ENCODE data around the gene APOA5. TPM values are rescaled to one million over a fixed set of nuclear protein-coding genes. Genes with fewer than 3 reads are reported as not detected.

Gene APOA5
- total RNA-seq, 4 donors from 2014 or later, result 1.0 to 2.9 TPM; not detected in 2

GRCh38 chr11:116822575-116822974 lies 30.9 kb upstream of the APOA5 start:
- Histone ChIP-seq H3K36me3 (no peaks in the 10 kb centered on the region), H3K4me1 (no peaks in the 10 kb centered on the region), H3K27me3 (no peaks in the 10 kb centered on the region), H3K27ac (peak overlapping the region in 1 of 4 donors; percentile 60), H3K4me3 (no peak overlapping the region), H3K9me3 (no peaks in the 10 kb centered on the region)
- intact Hi-C loops (cut with DNase I; ENCODE audit: low total_unique reads) (no loop called here), in situ Hi-C loops (cut with MboI; ENCODE audit: low sequenced_read_pairs in 4 of 4) (no loop called here)
- DNase-seq (peak in 1 of 2 donors; percentile 55), ATAC-seq (peak; percentile 60 to 85)
- no peak for TF ChIP-seq POLR2A (IDR thresholded peaks at IDR 0.05)
- TF ChIP-seq, protein P1, sequence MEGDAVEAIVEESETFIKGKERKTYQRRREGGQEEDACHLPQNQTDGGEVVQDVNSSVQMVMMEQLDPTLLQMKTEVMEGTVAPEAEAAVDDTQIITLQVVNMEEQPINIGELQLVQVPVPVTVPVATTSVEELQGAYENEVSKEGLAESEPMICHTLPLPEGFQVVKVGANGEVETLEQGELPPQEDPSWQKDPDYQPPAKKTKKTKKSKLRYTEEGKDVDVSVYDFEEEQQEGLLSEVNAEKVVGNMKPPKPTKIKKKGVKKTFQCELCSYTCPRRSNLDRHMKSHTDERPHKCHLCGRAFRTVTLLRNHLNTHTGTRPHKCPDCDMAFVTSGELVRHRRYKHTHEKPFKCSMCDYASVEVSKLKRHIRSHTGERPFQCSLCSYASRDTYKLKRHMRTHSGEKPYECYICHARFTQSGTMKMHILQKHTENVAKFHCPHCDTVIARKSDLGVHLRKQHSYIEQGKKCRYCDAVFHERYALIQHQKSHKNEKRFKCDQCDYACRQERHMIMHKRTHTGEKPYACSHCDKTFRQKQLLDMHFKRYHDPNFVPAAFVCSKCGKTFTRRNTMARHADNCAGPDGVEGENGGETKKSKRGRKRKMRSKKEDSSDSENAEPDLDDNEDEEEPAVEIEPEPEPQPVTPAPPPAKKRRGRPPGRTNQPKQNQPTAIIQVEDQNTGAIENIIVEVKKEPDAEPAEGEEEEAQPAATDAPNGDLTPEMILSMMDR (IDR thresholded peaks at IDR 0.05 in 4 of 5, conservative IDR thresholded peaks at IDR 0.05 in 1 of 5), result no peak

DNA sequence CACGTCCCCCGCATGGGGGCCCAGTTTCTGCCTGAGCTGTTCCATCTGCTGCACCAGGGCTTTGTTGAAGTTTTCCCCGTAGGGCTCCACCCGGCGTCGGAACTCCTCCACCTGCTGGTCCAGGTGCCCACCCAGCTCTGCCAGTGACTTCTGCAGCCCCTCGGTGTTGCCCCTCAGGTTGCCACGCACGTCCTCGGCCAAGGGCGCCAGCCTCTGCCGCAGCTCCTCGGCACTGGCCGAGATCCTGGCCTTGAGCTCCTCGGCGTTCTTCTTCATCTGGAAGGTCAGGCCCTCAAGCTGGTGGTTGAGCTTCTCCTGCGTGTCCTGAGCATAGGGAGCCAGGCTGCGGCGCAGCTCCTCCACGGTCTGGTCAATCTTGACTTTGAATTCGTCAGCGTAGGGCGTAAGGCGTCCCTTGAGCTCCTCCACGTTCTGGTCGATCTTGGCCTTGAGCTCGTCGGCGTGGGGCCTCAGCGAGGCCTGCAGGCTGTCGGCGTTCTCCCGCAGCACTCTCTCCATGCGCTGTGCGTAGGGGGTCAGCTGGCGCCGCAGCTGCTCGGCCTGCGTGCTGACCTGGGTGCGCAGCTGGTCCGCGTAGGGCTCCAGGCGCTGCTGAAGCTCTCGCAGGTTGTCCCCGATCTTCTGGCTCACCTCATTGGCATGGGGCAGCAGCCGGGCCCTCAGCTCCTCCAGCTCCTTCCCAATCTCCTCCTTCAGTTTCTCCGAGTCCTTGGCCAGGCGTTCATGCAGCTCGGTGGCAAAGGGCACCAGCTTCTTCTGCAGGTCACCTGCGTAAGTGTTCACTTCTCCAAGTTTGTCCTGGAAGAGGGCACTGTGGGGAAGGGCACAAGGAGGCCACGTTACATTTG lies 29.6 kb upstream of the APOA5 start:
- DNase-seq, result no peak
- H3K27me3 ChIP-seq, result no peaks in the 10 kb centered on the region
- in situ Hi-C loops (cut with MboI; ENCODE audit: low sequenced_read_pairs in 4 of 4), result no loop called here

DNA sequence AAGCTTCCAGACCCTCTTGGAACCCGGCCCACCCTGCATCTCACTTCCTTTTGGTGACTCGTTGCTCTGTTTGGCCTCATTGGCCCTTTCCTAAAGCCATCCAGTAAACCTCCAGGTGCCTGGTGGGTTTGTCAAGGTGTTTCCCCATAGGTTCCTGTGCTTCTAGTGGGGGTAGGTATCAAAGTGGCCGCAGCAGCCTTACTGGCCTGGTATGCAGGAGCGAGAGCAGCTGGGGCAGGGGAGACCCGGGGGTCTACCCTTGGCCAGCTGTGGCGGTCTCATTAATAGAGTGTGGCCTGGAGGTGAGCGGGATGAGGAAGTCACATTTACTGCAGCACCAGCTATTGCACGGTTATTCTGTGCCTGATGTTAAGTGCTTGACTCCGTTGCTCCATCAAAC lies 27.4 kb upstream of the APOA5 start:
- Histone ChIP-seq H3K27ac (no peak overlapping the region), H3K4me3 (no peak overlapping the region), H3K36me3 (no peaks in the 10 kb centered on the region), H3K4me1 (peaks cover 0 to 12% of the 10 kb centered on the region in 2 donors), H3K27me3 (no peaks in the 10 kb centered on the region), H3K9me3 (no peaks in the 10 kb centered on the region)
- TF ChIP-seq POLR2A (IDR thresholded peaks at IDR 0.05), result no peak
- TF ChIP-seq, protein P1 (IDR thresholded peaks at IDR 0.05 in 4 of 5, conservative IDR thresholded peaks at IDR 0.05 in 1 of 5), result no peak
- DNase-seq (no peak), ATAC-seq (no peak)
- in situ Hi-C loops (cut with MboI; ENCODE audit: low sequenced_read_pairs in 4 of 4) (no loop called here), intact Hi-C loops (cut with DNase I; ENCODE audit: low total_unique reads) (no loop called here)

More for the DNA sequence above, 29.6 kb upstream of the APOA5 start:
- TF ChIP-seq, protein P1 (IDR thresholded peaks at IDR 0.05 in 4 of 5, conservative IDR thresholded peaks at IDR 0.05 in 1 of 5), result no peak
- TF ChIP-seq POLR2A (IDR thresholded peaks at IDR 0.05), result no peak
- no peak overlapping the region for H3K4me3 ChIP-seq
- no peak overlapping the region for H3K27ac ChIP-seq
- H3K4me1 ChIP-seq, result no peaks in the 10 kb centered on the region
- no peaks in the 10 kb centered on the region for H3K9me3 ChIP-seq
- H3K36me3 ChIP-seq, result no peaks in the 10 kb centered on the region
- no peak for ATAC-seq
- intact Hi-C loops (cut with DNase I; ENCODE audit: low total_unique reads), result no loop called here

DNA sequence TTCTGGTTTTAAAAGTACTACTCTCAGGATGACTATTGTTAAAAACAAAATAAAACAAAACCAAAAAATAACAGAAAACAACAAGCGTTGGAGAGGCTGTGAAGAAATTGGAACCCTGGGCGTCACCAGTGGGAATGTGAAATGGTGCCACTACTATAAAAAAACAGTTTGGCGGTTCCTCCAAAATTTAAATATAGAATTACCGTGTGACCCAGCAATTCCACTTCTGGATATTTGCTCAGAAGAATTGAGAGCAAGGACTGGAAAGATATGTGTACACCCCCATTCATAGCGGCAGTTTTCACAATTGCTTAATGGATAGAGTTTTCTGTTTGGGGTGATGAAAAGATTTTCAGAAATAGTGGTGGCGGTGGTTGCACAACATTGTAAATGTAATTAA lies 22.8 kb upstream of the APOA5 start:
- in situ Hi-C loops (cut with MboI; ENCODE audit: low sequenced_read_pairs in 4 of 4), result no loop called here
- no peaks in the 10 kb centered on the region for H3K9me3 ChIP-seq
- H3K4me3 ChIP-seq, result no peak overlapping the region
- peaks cover 0 to 16% of the 10 kb centered on the region in 2 donors for H3K4me1 ChIP-seq
- no peaks in the 10 kb centered on the region for H3K27me3 ChIP-seq
- no peak for TF ChIP-seq POLR2A (IDR thresholded peaks at IDR 0.05)
- TF ChIP-seq, protein P1 (IDR thresholded peaks at IDR 0.05 in 4 of 5, conservative IDR thresholded peaks at IDR 0.05 in 1 of 5), result no peak
- no peaks in the 10 kb centered on the region for H3K36me3 ChIP-seq
- intact Hi-C loops (cut with DNase I; ENCODE audit: low total_unique reads), result no loop called here
- H3K27ac ChIP-seq, result peak overlapping the region; percentile 59 to 75 (median 69)
- no peak for DNase-seq
- ATAC-seq, result peak; percentile 49 to 63
